NCI-H128 (cell line): Measurements from ENCODE around the gene LACC1.

ENCODE experiments used
- DNase-seq: peaks from one replicate; lab custom pipeline; 2025; ENCODE audit not compliant: unreplicated experiment; lab: John Stamatoyannopoulos, UW

LACC1 gene

DNA sequence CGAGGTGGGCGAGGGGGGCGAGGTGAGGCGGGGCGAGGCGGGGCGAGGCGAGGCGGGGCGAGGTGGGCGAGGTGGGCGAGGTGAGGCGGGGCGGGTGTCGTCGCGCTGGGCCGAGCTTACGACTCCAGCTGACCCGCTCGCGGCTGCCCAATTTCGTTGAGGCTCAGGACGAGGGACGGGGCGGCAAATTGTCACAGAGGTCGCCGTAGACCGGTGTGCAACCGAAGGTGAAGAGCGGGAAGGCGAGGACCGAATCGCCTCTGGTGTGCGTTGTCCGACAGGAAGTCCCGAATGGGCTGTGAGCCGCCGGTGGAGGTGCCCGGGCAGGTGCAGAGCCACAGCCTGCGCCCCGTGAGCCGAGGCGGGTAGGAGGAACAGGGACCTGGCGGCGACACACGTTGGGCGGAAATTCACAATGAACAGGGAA is at the start of gene LACC1:
TSS of gene LACC1 (plus strand) at position 150 of the 427 bp plus-strand sequence. CDS start 1,082 bp downstream, outside the sequence.
- DNase-seq, result no peak

DNA sequence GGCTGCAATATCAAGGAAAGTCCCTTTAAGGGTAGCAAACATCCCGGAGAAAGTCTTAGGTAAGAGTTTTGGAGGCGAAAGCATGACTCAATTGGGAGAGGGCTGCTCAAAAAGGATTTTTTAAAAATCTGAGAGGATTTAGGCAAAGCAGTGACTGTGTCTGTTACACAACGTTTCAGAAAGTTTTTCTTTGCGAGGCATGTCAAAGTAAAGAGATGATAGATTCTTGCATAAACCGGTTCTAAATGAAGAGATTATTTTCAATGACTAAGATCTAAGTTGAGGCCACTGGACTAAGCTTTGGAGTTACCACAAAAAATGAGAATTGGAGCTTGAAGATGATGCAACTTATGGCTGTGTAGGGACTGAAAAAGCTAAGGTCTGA is 49.2 kb upstream of the LACC1 start:
- no peak for DNase-seq

DNA sequence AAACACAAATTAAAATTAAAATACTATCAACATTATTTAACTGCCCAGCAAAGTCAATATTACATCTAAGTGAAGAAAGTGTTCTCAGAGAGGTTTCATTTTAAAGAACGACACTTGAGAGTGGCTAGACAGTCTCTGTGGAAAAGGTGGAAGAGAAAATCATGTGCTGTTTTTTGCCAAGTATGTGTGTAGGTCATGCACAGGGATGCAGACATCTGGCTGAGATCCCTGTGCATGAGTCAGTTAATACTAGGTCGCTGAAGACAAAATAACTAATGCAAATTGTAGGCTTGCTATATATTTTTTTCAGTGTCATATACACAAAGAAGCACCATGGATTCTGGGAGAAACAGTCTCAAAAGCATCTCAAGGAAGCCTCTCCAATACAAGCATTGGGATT is 48.6 kb upstream of the LACC1 start:
- no peak for DNase-seq

DNA sequence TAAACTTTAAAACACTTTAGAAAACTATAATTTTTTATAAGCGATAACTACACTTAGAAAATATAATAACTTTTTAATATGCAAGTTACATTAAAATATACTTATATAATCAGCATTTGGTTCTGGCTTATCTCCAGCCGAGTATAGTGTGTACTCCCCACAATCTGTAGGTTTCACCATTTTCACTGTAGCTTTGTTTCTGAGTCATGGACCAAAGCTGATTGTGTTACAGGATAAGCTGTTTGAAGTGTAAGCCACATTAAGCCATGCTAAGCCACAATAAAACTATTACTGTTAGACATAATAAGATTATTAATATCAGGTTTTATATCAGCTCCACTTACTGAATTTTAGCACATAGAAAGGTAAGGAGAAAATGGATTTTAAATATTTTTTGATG is 44.0 kb upstream of the LACC1 start:
- no peak for DNase-seq

DNA sequence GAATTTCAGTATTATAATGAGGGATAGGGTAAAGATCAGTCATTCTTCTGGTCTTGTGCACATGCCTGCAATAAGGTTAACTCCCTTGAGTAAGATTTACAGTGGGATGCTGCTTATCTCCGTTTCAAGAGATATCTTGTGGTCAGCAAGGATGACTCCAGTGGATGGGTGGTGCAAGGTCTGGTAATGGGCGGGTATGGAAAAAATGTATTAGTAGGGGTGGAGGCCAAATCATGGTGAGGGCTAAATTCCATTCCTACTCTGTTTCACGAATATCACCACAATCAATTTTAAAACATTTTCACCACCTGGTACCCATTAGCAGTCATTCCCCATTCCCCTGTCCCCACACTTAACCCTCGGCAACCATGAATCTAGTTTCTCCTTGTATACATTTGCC is 40.8 kb upstream of the LACC1 start:
- no peak for DNase-seq

DNA sequence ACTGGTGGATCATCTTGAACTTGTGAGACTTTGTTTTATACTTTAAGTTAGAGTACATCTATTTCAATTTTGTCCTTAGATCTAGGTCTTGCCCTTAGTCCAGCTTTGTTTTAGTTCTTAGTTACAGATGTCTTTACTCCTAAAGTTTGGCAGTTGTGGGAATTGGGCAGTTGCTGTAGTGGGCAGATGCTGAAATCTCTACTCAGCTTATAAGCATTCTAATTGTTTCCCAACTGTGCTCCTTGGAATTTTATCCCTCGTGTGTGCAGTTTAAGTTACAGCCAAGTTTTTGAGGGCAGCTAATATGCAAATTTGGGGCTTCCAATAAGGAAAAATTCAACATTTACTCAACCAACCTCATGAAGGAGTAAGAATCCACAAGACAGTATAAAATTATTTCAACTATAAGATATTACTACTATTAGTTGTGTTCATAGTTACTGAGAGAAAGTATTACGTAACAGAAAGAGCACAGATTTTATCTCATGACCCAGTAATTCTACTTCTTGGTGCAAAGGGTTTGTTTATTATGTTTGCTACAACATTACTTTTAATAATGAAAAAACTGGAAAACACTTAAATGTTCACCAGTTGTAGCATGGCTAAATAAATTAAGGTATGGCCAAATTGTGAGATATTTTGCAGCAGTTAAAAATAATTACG is 33.1 kb upstream of the LACC1 start:
- DNase-seq, result no peak

DNA sequence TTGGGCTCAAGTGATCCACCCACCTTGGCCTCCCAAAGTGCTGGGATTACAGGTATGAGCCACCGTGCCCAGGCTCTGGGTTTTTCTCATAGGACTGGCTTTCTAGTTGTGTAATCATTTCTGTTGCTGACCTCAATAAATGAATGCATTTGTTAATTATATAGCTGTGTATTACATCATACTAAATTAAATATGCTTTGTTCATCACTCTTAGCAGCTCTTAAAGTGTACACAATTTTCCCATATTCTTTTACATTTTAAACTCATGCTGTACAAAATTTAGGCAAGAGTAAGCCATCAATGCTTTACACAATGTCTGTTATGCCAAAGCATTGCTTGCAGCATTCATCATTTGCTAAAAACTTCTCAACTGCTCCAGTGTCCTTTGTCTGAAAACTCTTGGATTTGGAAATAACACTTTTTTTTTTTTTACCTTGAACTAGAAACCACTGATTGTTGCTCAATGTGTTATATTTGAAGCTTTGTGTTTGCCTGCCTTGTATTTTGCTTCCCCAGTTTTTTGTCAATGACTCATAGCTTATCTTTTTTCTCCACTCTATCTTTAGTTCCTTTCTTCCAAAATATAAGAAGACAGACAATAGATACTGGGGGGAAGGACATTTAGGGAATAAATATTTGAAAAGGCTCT is 31.6 kb upstream of the LACC1 start:
- DNase-seq, result no peak

DNA sequence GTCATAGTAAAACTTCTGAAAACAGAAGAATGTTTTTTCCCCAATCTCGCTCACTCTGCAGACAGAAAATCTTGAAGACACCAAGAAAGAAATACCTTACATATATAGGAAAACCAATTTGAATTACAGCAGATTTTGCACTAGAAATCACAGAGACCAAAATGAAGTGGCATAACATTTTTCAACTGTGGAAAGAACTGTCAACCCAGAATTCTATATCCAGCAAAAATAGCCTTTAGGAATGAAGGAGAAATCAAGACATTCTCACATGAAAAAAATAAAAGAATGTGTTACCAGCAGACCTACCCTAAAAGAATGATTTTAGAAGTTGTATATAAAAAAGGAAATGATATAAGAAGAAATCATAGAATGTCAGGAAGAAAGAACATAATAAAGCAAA is 28.8 kb upstream of the LACC1 start:
- no peak for DNase-seq

DNA sequence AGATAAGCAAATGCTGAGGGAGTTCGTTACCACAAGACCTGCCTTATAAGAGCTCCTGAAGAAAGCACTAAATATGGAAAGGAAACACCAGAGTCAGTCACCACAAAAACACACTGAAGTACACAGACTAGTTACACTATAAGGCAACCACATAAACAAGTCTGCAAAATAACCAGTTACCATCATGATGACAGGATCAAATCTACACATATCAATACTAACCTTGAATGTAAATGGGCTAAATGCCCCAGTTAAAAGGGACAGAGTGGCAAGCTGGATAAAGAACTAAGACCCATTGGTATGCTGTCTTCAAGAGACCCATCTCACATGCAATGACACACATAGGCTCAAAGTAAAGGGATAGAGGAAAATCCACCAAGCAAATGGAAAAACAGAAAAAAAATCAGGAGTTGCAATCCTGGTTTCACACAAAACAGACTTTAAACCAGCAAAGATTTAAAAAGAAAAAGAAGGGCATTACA is 26.7 kb upstream of the LACC1 start:
- no peak for DNase-seq

DNA sequence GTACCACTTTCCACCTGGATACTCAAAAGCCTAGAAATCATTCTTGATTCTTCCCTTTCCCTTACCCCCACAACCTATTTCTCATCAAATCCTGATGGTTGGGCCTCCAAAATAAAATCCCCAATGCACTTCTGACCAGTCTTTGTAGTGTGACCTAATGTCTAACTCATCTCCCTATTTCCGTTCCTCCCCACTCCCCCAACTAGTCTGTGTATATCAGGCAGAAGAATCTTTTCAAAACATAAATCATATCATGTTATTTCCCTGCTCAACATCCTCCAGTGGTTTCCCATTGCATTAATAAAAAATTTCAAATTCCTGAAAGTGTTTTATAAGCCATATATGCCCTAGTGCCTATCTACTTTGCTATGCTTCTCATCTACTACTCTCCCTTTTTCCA is 17.8 kb upstream of the LACC1 start:
- DNase-seq, result no peak

DNA sequence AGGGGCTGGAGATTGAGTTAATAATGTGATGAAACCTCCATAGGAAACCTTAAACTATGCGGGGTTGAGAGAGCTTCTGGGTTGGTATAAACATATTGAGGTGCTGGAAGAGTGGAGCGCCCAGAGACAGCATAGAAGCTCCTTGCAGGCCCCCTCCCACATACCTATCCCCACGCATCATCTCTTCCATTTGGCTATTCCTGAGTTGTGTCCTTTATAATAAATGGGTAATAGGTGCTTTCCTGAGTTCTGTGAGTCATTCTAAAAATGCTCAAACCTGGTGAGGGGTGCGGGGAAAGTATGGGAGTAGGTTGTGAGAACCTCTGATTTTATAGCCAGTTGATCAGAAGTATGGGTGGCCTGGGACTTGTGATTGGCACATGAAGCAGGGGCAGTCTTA is 14.8 kb upstream of the LACC1 start:
- no peak for DNase-seq

DNA sequence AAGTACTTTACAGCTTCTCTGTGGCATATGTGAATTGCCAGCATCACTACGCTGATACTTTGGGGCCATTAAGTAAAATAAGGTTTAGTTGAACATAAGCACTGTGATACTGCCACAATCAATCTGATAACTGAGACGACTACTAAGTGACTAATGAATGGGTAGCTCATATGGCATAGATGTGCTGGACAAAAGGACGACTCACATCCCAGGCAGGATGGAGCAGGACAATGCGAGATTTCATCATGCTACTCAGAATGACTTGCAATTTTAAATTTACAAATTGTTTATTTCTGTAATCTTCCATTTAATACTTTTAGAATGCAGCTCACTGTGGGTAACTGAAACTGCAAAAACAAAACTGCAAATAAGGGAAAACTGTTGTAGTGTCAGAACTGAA is 13.8 kb upstream of the LACC1 start:
- no peak for DNase-seq

DNA sequence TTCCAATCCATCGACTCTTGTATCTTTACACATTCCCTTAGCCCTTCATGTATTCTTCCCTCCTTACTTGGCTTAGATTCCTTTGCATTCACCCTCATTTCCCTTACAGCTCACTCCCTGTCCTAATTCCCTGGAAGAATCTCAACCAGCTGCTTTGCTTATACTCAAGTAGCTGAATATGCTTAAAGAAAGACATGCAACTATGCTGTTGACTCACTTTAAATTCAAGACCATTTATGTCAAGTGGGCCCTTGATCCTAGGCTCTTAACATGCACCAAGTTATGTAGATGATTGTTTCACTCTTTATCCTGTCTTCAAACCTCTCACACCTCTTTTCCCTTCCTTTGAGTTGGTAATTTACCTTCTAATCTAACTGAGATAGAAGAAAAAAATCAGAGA is 7.5 kb upstream of the LACC1 start:
- DNase-seq, result no peak

DNA sequence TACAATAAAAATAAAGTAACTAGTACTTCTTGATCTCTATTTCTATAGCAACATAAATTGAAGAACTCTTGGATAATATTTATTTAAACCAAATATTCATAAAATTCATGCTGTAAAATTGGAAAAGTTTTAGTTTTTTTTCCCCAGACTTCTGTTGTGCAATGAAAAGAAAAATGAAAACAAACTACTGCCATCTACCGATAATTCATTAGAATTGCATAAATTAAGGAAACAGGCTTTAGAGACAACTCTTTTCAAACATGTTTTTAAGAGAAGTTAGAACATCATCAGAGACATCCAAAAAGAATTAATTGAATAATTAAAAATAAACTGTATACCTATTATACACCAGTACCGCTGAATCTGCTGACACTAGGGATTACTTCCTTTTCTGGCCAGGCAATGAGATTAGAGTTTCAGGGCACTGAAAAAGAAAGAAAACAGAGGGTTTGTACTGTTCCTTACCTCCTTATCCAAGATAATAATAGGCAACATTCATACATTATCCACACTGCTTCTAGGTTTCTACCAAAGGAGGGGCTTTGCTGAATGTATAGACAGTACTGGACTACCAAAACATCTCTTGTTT is 5.1 kb upstream of the LACC1 start:
- DNase-seq, result no peak

DNA sequence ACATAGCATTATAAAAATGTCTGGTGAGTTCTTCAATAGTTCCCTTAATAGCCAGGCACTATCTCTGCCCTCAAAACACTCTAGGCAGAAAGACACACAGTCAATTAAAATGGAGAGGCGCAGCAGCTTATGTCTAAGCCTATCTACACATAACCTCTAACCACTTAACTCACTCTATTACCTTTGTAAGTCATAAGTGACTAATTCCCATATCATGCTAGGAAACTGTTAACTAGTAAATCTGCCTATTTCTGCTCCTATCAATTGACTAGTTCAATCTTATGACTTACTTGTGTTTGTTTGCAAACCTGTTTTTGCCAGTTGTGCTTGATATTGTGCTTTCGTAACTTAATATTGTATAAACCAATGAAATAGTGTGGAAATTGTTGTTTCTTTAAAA is 3.3 kb upstream of the LACC1 start:
- no peak for DNase-seq

DNA sequence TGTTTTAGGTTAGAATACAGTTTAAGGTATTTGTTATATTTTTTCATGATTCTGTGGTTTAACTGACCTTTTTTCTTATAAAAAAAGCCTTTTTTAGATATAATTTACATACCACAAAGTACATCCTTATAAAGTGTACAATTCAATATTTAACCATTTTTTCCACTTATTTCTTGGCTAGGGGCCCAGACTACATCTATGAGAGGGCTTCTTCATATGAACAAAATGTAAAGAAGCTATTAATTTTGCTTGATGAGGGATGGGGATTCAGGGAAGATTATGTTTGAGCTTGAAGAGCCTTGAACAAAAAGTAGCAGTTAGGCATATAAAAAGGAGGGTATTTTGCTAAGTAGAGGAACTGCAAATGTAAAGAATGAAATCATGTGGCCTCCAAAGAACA is 2.4 kb upstream of the LACC1 start:
- no peak for DNase-seq

DNA sequence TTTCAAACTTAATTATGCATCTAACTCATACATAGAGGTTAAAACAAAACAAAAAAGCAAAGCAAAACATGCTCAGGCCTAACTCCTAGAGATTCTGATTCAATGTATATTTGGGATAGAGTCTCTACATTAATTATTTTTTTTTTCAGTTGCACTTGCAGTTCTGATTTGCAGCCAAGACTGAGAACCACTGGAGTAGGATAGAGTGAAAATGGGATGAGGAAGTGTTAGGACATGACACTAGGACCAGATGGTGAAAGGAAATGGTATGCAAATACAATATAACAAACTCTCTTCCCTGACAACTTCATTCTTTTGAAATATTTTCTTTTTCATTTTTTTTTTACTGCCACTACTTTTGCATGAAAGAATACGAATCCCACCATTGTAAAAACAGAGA is 1.9 kb upstream of the LACC1 start:
- no peak for DNase-seq

DNA sequence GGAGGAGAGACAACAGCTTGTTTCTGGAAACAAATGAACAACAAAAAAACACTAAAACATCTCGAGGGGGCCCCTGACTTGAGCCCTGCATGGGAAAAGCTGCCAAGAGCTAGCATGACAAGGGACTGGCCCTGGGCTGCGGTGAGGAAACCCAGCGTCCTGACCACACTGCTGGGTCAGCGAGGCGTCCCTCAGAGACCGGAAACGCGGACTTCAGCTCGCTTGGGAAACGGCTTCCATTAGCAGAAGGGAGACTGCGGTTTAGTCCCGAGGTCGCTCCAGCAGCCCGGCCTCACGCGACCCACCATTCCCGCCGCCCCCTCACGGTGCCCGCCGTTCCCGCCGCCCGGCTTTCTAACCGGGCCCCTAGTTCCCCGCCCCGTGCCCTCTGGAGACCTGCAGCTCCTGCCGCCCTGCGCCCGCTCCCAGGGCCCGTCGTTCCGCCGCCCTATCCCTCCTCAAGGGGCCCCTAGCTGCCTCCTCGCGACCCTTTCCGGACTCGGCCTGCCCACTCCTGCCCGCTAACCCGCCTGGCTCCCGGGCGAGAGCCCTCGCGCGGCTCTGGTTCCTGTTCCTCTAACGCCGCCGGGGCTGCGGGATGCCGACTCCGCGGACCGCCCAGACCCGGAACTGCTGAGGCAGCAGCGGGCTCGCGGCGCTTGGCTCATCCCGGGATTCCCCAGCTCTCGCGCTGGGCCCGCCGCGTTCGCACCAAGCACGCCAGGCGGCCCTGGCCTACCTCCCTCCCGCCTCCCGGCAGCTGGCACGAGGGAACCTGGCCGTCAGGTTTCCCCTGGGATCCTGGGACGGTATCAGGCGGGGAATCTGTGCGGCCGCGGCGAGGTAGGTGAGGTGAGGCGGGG is 581 bp upstream of the LACC1 start, which contains the start of gene CCDC122:
TSS of gene CCDC122 (minus strand) at position 849 of the 863 bp plus-strand sequence. CDS start 10,364 bp downstream, outside the sequence.
- peak; percentile 35 for DNase-seq

DNA sequence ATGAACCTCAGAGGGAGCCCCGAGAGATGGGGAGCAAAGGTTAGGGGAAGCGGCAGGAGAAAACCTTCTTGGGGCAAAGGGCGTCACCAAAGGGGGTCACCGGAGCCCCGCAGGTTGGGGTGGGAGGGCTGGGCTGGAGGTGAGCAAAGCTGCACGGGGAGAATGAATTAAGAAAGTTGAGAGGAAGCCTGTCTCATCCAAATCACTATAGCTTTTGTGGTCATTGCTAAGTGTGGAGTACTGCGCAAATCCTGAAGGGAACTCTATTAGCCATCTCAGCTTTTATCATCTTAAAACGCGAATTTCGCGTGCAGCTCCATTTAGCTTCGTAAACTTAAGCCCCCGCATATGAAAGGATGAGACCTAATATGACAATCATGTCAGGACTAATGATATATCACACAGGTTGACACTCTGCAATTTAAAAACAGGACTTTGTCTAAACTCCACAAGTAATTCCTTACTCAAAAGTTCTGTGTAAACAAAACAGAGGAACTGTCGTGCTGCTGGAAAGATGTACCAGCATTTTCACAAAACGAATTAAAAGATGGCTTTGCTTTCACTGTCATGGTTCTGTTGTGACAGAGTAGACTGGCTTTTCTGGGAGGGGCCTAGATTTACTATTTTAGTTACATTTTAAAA is 631 bp downstream of the LACC1 start:
- DNase-seq, result no peak

DNA sequence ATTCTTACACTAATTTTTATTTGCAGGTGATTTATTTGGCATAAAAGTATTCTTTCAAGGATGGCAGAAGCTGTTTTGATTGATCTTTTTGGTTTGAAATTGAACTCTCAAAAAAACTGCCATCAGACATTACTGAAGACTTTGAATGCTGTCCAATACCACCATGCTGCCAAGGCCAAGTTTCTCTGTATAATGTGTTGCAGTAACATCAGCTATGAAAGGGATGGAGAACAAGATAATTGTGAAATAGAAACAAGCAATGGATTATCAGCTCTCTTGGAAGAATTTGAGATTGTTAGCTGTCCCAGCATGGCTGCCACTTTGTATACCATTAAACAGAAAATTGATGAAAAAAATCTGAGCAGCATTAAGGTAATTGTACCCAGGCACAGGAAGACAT is 1.2 kb downstream of the LACC1 start:
- no peak for DNase-seq

DNA sequence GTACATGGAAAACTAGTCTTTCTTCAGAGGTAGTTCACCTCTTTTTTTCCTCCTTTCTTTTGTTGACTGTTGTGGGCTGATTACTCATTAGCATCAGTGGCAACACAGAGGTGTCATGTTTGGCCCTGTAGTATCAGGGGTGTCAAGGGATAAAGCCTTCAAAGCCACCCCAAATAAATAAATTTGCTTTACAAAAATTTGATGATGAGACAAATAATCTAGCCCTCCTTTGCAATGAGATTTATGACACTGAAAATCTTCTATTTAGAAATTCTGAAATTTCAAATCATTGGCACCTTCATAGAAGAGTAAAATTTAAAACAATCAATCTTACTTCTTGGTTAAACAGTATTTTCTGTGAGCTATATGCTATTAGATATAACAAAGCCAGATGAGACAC is 1.9 kb downstream of the LACC1 start:
- DNase-seq, result no peak
